Stimulated activated CD8-positive, alpha-beta memory T cell treated with anti-CD3 and anti-CD28 coated beads, Interleukin-4, amount 100 ng/mL, for 24 hours (primary cell): ENCODE data around the gene GABBR2.

Source experiments
- DNase-seq: peaks from one replicate; pipeline ENCODE4 v3.0.0-alpha.2; 2020; ENCODE audit warnings: low read depth

The GABBR2 gene

GRCh38 chr9:98708933-98709911, at the start of gene GABBR2:
GABBR2 (minus strand) TSS chr9:98708935; CDS start chr9:98708737, 198 bp downstream.
- no peak for DNase-seq

DNA sequence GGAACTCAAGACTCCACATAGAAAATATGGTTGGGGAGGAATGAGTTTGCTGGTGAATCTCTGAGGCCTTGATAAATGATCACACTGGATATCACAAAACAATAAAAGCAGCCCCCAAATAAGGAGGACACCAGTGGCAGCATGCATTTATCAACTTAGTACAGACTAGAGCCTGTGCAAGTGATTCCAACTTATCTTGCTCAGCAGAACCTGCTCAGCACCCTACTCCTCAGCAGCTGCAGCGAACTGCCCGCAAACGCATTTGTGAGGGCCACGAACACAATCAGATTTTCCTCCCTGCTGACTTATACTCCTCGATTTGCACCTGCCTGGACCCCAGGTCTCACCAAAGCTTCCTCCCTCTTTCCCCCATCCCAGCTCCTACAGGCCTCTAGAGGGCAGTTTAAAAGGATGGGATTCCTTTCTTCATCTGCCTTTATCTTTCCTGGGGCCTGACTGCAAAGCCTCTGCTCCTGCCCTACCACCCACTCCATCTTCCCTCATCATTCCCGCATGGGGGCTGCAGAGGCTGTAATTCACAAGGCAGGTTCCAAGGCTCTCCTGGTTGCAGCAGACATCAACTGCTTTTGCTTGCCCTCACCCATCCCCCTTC, 46.4 kb upstream of the GABBR2 start:
- DNase-seq = no peak

DNA sequence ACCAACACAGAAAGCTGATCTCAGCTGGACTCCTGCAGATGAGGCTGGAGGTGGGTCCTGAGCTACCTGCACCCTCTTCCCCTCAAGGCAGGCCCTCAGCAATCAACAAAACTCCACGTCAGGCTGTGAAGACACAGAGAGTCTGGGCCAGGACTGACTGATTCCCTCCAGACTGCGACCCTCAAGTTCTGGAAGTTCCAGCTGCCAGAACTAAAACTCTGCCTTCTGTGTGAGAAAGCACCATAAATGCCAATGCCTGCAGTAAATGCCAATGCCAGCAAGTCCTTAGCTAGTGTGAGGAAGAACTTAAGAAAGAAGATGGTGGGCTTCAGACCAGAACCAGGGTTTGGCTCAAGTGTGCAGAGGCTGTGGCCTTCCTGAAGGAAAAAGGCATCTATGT, 42.5 kb upstream of the GABBR2 start:
- DNase-seq = no peak

- no peak for DNase-seq
These were observed 41.8 kb upstream of the GABBR2 start for GRCh38 chr9:98750364-98751060.

DNA sequence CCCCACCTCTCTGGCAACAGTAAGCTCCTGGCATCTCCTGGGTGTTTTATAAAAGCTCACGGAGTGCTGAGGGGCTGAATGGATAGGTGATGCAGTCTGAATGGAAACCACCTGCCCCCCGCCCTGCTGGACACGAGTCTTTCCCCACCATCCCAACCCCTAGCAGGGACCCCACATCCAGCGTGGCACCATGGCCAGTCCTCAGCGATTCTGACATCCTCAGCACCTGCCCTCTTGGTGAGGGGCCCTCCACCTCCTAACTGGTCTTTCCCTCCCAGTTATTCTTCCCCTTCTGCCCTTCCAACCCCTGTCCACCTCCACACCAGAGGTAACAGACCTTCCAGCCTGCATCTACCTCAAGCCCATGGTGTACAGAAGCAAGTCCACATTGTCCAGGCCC, 38.7 kb upstream of the GABBR2 start:
- no peak for DNase-seq

DNA sequence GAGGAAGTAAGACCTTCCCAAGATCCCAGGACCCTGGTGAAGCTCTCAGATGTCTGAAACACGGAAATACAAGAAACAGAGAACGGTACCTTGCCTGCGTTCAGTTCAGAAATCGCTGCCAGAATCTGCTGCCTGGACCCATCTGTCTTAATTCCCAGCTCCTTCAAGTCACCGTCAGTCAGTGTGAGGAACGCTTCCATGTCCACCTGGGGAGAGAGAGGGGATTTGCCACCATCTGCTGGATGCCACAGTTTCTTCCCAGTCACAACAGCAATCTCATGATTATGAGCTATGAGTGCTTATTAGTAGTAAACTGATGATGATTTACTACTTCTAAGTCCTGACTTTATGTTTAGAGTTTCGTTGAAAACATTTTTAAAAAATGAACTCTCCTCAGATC, 36.7 kb upstream of the GABBR2 start:
- DNase-seq = no peak

DNA sequence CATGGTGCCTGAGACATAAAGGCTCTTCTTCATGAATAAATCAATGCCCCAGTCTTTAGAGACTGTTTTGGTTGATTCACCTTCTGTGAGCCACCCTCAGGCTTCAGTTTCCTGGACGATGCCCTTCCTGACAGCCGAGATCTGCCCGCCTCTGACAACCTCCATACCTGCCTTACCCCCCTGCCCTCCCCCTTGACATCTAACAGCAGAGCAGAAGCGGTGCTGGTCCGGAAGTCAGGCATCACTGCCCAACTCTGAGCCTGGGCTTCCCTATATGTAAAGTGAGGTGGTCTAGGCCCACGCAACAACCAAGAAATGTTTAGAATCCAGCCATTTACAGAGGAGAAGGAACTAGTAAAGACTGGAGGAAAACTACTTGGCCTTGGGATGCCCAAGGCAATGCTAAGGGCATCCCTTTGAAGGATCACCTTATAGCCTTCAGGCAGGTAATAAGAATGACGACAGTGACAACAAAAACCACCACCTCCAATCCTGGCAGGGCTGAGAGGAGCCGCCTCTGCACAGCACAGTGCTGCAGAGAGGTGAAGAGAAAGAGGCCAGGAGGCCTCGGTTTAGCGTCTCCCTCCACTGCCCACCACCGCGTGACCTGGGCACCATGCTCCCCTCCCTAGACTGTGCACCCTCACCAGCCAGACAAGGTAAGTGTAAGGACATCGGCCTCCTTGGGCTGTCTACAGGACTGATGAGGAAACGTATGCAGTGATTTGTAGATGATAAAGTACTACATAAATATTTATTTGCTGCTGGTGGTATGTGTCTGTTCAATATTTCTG, 35.3 kb upstream of the GABBR2 start:
- DNase-seq = no peak

GRCh38 chr9:98743329-98743728, 34.6 kb upstream of the GABBR2 start:
- DNase-seq = no peak

- DNase-seq = no peak
These were observed 33.9 kb upstream of the GABBR2 start for GRCh38 chr9:98742325-98743280.

GRCh38 chr9:98740226-98740881, 31.6 kb upstream of the GABBR2 start:
- DNase-seq = no peak

- DNase-seq = no peak
These were observed 30.0 kb upstream of the GABBR2 start for GRCh38 chr9:98738741-98739140.

DNA sequence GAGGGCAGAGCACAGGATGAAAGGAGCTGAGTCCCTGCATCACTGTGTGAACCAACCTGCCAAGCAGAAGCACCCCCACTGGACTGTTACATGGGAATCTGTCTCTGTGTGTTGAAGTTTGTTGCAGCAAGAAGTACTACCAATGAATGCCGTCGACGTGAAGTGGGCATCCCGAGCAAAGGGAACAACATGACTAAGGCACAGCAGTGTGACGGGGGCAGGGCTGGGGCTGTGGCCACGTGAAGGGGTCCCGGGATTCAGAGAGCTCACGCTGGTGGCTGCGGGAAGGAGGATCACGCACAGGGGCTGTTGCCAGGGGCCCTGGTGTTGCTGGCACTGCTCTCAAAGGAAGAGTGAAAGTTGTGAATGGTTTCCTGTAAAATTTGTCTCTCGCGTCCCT, 27.5 kb upstream of the GABBR2 start:
- DNase-seq = no peak

DNA sequence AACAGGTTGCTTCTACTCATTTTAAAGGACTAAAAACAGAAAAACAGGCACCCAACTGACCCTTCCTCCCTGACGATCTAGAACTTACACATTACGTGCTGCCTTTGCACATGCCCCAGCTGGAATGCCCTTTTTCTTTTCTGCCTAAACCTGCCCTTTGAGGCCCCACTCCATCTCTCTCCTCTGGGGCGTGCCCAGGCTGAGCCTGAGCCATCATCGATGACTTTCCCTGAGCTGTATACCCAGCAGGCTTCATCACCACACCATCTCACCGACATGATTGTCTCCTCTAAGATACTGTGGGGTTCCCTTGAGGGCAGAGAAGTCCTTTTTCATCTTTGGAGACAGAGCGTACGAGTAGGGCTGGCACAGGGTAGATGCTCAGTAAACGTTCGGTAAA, 24.1 kb upstream of the GABBR2 start:
- DNase-seq = no peak

- no peak for DNase-seq
These were observed 23.4 kb upstream of the GABBR2 start for GRCh38 chr9:98732091-98732490.

DNA sequence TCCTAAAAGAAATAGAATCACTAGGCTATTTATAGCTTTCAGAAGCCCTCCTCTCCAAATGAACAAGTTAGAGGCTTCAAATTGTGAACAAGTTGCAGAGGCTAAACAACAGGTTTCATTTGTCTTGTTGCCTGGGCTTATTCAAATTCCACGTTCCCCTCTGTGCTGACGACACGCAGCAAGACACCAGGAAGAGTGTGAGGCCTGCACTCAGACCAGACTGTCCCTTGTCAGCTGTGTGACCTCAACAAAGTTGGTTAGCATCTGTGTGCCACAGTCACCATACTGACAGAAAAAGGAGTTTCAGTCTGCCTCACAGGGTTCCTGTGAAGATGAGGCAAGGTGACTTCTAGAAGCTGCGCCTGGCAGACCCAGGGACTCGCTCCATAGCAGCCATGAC, 22.1 kb upstream of the GABBR2 start:
- DNase-seq = no peak

GRCh38 chr9:98728500-98728899, 19.8 kb upstream of the GABBR2 start:
- no peak for DNase-seq

DNA sequence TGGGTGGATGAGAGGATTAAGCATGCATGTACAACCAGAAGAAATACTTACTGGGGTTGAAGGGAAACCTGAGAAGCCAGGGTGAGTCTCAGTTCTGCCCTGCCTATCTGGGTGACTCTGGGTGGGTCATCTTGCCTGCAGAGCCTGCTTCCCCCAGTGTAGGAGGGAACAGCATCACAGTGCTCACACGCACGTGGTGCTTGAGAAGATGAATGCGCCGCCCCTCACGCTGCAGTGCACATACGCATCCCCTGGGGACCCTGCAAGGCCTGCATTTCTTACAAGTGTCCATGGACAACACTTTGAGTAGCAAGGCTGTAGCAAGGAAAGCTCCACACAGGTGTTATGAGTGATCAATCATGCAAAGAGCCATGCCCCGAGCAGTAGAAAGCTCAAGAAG, 18.7 kb upstream of the GABBR2 start:
- no peak for DNase-seq

DNA sequence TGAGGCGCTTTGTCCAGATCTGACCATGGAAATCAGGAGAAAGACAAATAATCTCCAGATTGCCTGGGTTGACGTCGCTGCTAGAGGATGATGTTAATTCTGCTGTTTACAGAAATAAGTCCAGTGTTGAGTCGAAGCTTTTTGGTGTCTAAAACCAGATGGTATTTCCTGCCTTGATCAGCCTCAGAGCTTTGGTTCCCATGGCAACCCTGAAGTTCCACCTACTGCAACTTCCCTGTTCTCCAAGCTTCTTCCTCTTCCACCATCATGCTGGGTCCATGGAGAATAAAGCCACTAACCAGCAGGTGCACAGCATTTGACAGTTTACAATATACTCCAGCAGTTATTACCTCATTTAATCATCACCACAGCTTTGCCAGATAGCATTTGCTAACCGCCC, 18.0 kb upstream of the GABBR2 start:
- no peak for DNase-seq

- no peak for DNase-seq
These were observed 16.2 kb upstream of the GABBR2 start for GRCh38 chr9:98724810-98725530.

GRCh38 chr9:98721643-98722042, 12.9 kb upstream of the GABBR2 start:
- DNase-seq = no peak
